ENCODE measurements around the gene NUDT7. TPM values are rescaled to one million over a fixed set of nuclear protein-coding genes. Genes with fewer than 3 reads are reported as not detected.

The NUDT7 gene
- total RNA-seq = 1 to 10 TPM; 4.6 to 5.1 TPM

GRCh38 chr16:77722309-77723107, at the start of gene NUDT7:
Gene NUDT7 (plus strand): TSS chr16:77722514. CDS start chr16:77722583, 69 bp downstream.
- CTCF ChIA-PET = no interaction called here
- POLR2A ChIA-PET = no interaction called here

- ChIA-PET POLR2A (no interaction called here), CTCF (interaction anchor here (1.2 kb wide), 2 partner anchors 295 to 328 kb away, joined by 3 to 4 read pairs; no protein-coding TSS in a partner anchor)
Observed at GRCh38 chr16:77674888-77675287, 47.4 kb upstream of the NUDT7 start.

GRCh38 chr16:77675464-77676324, 46.6 kb upstream of the NUDT7 start:
- ChIA-PET POLR2A (no interaction called here), CTCF (interaction anchor here (1.2 to 1.6 kb wide), 3 partner anchors 294 to 327 kb away, joined by 3 to 4 read pairs (median 3); no protein-coding TSS in a partner anchor)

GRCh38 chr16:77677129-77677528, 45.2 kb upstream of the NUDT7 start:
- ChIA-PET POLR2A (no interaction called here), CTCF (interaction anchor here (1.4 to 1.6 kb wide), 2 partner anchors 294 to 326 kb away, joined by 3 to 5 read pairs; no protein-coding TSS in a partner anchor)

GRCh38 chr16:77679391-77679790, 42.9 kb upstream of the NUDT7 start:
- CTCF ChIA-PET = no interaction called here
- POLR2A ChIA-PET = no interaction called here

- ChIA-PET POLR2A (no interaction called here), CTCF (no interaction called here)
Observed at GRCh38 chr16:77679901-77680300, 42.4 kb upstream of the NUDT7 start.

- POLR2A ChIA-PET = no interaction called here
- CTCF ChIA-PET = no interaction called here
Observed at GRCh38 chr16:77680496-77680895, 41.8 kb upstream of the NUDT7 start.

GRCh38 chr16:77682586-77682985, 39.7 kb upstream of the NUDT7 start:
- ChIA-PET CTCF (interaction anchor here (1.3 kb wide), 1 partner anchor 288 kb away, joined by 4 read pairs; no protein-coding TSS in a partner anchor), POLR2A (no interaction called here)

GRCh38 chr16:77683397-77684180, 38.7 kb upstream of the NUDT7 start:
- ChIA-PET POLR2A (no interaction called here), CTCF (no interaction called here)

- ChIA-PET POLR2A (no interaction called here), CTCF (no interaction called here)
Observed at GRCh38 chr16:77684181-77684526, 38.2 kb upstream of the NUDT7 start.

GRCh38 chr16:77686385-77686784, 35.9 kb upstream of the NUDT7 start:
- CTCF ChIA-PET = no interaction called here

GRCh38 chr16:77689971-77690370, 32.3 kb upstream of the NUDT7 start:
- ChIA-PET POLR2A (no interaction called here), CTCF (no interaction called here)

More at GRCh38 chr16:77686385-77686784, 35.9 kb upstream of the NUDT7 start:
- POLR2A ChIA-PET = no interaction called here

- ChIA-PET POLR2A (no interaction called here), CTCF (interaction anchor here (0.6 kb wide), 1 partner anchor 61 kb away, joined by 4 read pairs; no protein-coding TSS in a partner anchor)
Observed at GRCh38 chr16:77690416-77690815, 31.9 kb upstream of the NUDT7 start.

- ChIA-PET CTCF (no interaction called here), POLR2A (interaction anchor here (0.7 kb wide), 1 partner anchor 342 kb away, joined by 5 read pairs; no protein-coding TSS in a partner anchor)
Observed at GRCh38 chr16:77692612-77693011, 29.7 kb upstream of the NUDT7 start.

GRCh38 chr16:77696149-77696548, 26.2 kb upstream of the NUDT7 start:
- POLR2A ChIA-PET = no interaction called here
- CTCF ChIA-PET = no interaction called here

GRCh38 chr16:77700846-77701245, 21.5 kb upstream of the NUDT7 start:
- POLR2A ChIA-PET = no interaction called here
- CTCF ChIA-PET = interaction anchor here (0.7 kb wide), 1 partner anchor 330 kb away, joined by 3 read pairs; no protein-coding TSS in a partner anchor

GRCh38 chr16:77705351-77705750, 17.0 kb upstream of the NUDT7 start:
- CTCF ChIA-PET = interaction anchor here (0.7 kb wide), 1 partner anchor 277 kb away, joined by 3 read pairs; no protein-coding TSS in a partner anchor
- POLR2A ChIA-PET = no interaction called here

GRCh38 chr16:77711179-77711578, 11.1 kb upstream of the NUDT7 start:
- ChIA-PET CTCF (no interaction called here), POLR2A (no interaction called here)

GRCh38 chr16:77711775-77712174, 10.5 kb upstream of the NUDT7 start:
- ChIA-PET CTCF (no interaction called here), POLR2A (no interaction called here)

- POLR2A ChIA-PET = no interaction called here
- CTCF ChIA-PET = no interaction called here
Observed at GRCh38 chr16:77715145-77715544, 7.2 kb upstream of the NUDT7 start.
